Vagina (tissue), 2 donors: ENCODE results near the gene CCDC183. TPM values are rescaled to one million over a fixed set of nuclear protein-coding genes. Genes with fewer than 3 reads are reported as not detected.
"Not testable (repeated sequence)": the region's sequence is repeated elsewhere in the genome, so short reads cannot be mapped to it uniquely, and the experiment has no call there.

Experiments
- DNase-seq, 2 donors: peaks; one replicate each; pipeline ENCODE4 v3.0.0-alpha.2; 2017; ENCODE audit errors: extremely low spot score in 2 of 2
- H3K27ac ChIP-seq: fragments of 200-600 bp; sonication (generic); one replicate; pipeline ENCODE4 v1.5.1; 2019
- H3K27me3 ChIP-seq: fragments of 200-600 bp; sonication (generic); one replicate; pipeline ENCODE4 v1.5.1; 2019
- H3K36me3 ChIP-seq, 2 donors: fragments of 200-600 bp; sonication (generic); one replicate each; pipeline ENCODE4 v1.5.1; 2017 to 2019
- H3K4me1 ChIP-seq: fragments of 200-600 bp; sonication (generic); one replicate; pipeline ENCODE4 v1.5.1; 2019
- H3K4me3 ChIP-seq, 2 donors: fragments of 200-600 bp; sonication (generic); 1 replicate in 1 of 2; 2 replicates in 1 of 2; pipeline ENCODE4 v1.5.1; 2016 to 2019
- H3K9me3 ChIP-seq: fragments of 200-600 bp; sonication (generic); one replicate; pipeline ENCODE4 v1.5.1; 2019
- CTCF ChIP-seq, 3 experiments: fragments of 450-650 bp in 2 of 3; fragments of 200-600 bp in 1 of 3; sonication (generic) in 1 of 3; IDR thresholded peaks; one replicate each; pipeline ENCODE4 v1.5.1; 2017 to 2019; ENCODE audit warnings: antibody characterized with exemption in 3 of 3, mild to moderate bottlenecking in 2 of 3, moderate library complexity in 2 of 3
- POLR2A ChIP-seq, 2 donors: fragments of 450-650 bp; IDR thresholded peaks; one replicate each; pipeline ENCODE4 v1.6.1; 2017; ENCODE audit warnings: antibody characterized with exemption in 2 of 2, mild to moderate bottlenecking in 2 of 2, moderate library complexity in 2 of 2
- POLR2AphosphoS5 ChIP-seq, 2 donors: sonication (generic); formaldehyde crosslinking; IDR thresholded peaks; one replicate each; pipeline ENCODE4 v1.9.0; 2017; ENCODE audit warnings: antibody characterized with exemption in 2 of 2, mild to moderate bottlenecking in 2 of 2, low read depth in 1 of 2; ENCODE audit not compliant: insufficient read depth in 1 of 2
- intact Hi-C: fragments of 100-400 bp; cut with DNase I; formaldehyde crosslinking; loops from one replicate; pipeline ENCODE4 v1.15.1; 2023
- total RNA-seq: library from RNA; depleted of rRNA; stranded (reverse); fragments of >200 nt; gene quantifications from one replicate; pipeline ENCODE4 v1.2.3, GENCODE V29; 2016

CCDC183 gene
- total RNA-seq, 1 donor from 2014 or later, result not detected

- no peak overlapping the region for H3K4me3 ChIP-seq
- no peaks in the 10 kb centered on the region for H3K36me3 ChIP-seq
- no peak overlapping the region for H3K27ac ChIP-seq
- no peaks in the 10 kb centered on the region for H3K27me3 ChIP-seq
- H3K9me3 ChIP-seq, result no peaks in the 10 kb centered on the region
- no peaks in the 10 kb centered on the region for H3K4me1 ChIP-seq
- no peak for TF ChIP-seq CTCF (IDR thresholded peaks at IDR 0.05)
- no peak for DNase-seq
- intact Hi-C loops, result no loop called here
Measured at GRCh38 chr9:136777359-136777758, 18.8 kb upstream of the CCDC183 start.

GRCh38 chr9:136779808-136780207, 16.3 kb upstream of the CCDC183 start:
- no peaks in the 10 kb centered on the region for H3K9me3 ChIP-seq
- no peak overlapping the region for H3K27ac ChIP-seq
- H3K4me3 ChIP-seq, result no peak overlapping the region
- DNase-seq, result no peak
- TF ChIP-seq CTCF (IDR thresholded peaks at IDR 0.05) (no peak), POLR2AphosphoS5 (IDR thresholded peaks at IDR 0.05; ENCODE audit: insufficient read depth in 1 of 2, low read depth in 1 of 2) (no peak), POLR2A (IDR thresholded peaks at IDR 0.05) (no peak)
- H3K4me1 ChIP-seq, result no peaks in the 10 kb centered on the region
- H3K27me3 ChIP-seq, result no peaks in the 10 kb centered on the region
- intact Hi-C loops, result no loop called here
- no peaks in the 10 kb centered on the region for H3K36me3 ChIP-seq

GRCh38 chr9:136782452-136782851, 13.7 kb upstream of the CCDC183 start:
- DNase-seq, result no peak
- Histone ChIP-seq H3K27me3 (no peaks in the 10 kb centered on the region), H3K36me3 (no peaks in the 10 kb centered on the region), H3K27ac (no peak overlapping the region), H3K4me3 (no peak overlapping the region), H3K9me3 (no peaks in the 10 kb centered on the region), H3K4me1 (no peaks in the 10 kb centered on the region)
- TF ChIP-seq POLR2A (IDR thresholded peaks at IDR 0.05) (no peak), POLR2AphosphoS5 (IDR thresholded peaks at IDR 0.05; ENCODE audit: insufficient read depth in 1 of 2, low read depth in 1 of 2) (no peak), CTCF (IDR thresholded peaks at IDR 0.05) (no peak)
- intact Hi-C loops, result no loop called here

GRCh38 chr9:136784249-136784996, 11.7 kb upstream of the CCDC183 start:
- TF ChIP-seq POLR2AphosphoS5 (IDR thresholded peaks at IDR 0.05; ENCODE audit: insufficient read depth in 1 of 2, low read depth in 1 of 2) (no peak), POLR2A (IDR thresholded peaks at IDR 0.05) (no peak), CTCF (IDR thresholded peaks at IDR 0.05) (peak; percentile 26 to 43 (median 36))
- Histone ChIP-seq H3K27ac (no peak overlapping the region), H3K9me3 (no peaks in the 10 kb centered on the region), H3K36me3 (no peaks in the 10 kb centered on the region), H3K27me3 (no peaks in the 10 kb centered on the region), H3K4me1 (no peaks in the 10 kb centered on the region), H3K4me3 (no peak overlapping the region)
- no peak for DNase-seq
- intact Hi-C loops, result no loop called here

- Histone ChIP-seq H3K9me3 (no peaks in the 10 kb centered on the region), H3K4me1 (peaks cover 2% of the 10 kb centered on the region), H3K4me3 (no peak overlapping the region), H3K27ac (no peak overlapping the region), H3K36me3 (no peaks in the 10 kb centered on the region), H3K27me3 (no peaks in the 10 kb centered on the region)
- intact Hi-C loops, result no loop called here
- no peak for DNase-seq
- TF ChIP-seq POLR2A (IDR thresholded peaks at IDR 0.05), result no peak
- TF ChIP-seq POLR2AphosphoS5 (IDR thresholded peaks at IDR 0.05; ENCODE audit: insufficient read depth in 1 of 2, low read depth in 1 of 2), result no peak
- no peak for TF ChIP-seq CTCF (IDR thresholded peaks at IDR 0.05)
Measured at GRCh38 chr9:136784997-136785361, 11.2 kb upstream of the CCDC183 start.

- H3K9me3 ChIP-seq, H3K27ac ChIP-seq, H3K27me3 ChIP-seq, intact Hi-C loops, H3K36me3 ChIP-seq, DNase-seq, H3K4me1 ChIP-seq, H3K4me3 ChIP-seq: not testable (repeated sequence)
Measured at GRCh38 chr9:136785565-136786355, 10.4 kb upstream of the CCDC183 start.
